Ovary (tissue), 3 donors: ENCODE results near the gene SPEG.

ENCODE experiments used
- POLR2A ChIP-seq: fragments of 450-650 bp; IDR thresholded peaks from one replicate; pipeline ENCODE4 v1.6.1; 2017; ENCODE audit warnings: antibody characterized with exemption, mild to moderate bottlenecking, moderate library complexity
- TF ChIP-seq, protein P1 (sequence below), 3 donors: fragments of 450-650 bp in 2 of 3; fragments of 200-600 bp in 1 of 3; IDR thresholded peaks; one replicate each; pipeline versions ENCODE4 v1.5.1 to v1.8.0; 2016 to 2022; ENCODE audit warnings: antibody characterized with exemption in 3 of 3, mild to moderate bottlenecking in 1 of 3
- donor health status: DM: no; HTN: no; CAD: no.

DNA sequence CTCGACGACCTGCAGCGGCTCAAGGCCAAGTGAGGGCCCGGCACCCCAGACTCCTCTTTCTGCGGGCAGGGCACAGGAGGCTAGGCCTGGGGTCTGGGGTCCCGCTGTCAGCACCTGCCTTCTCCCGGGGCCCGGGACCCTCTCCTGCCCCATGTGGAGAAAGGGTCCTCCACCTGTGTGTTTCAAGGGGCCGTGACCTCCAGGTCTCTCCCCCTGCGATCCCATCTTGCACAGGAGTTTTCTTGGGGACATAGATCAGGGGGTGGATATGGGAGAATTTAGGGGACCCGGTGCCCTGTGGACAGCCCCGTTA, 15.7 kb upstream of the SPEG start:
- TF ChIP-seq, protein P1, sequence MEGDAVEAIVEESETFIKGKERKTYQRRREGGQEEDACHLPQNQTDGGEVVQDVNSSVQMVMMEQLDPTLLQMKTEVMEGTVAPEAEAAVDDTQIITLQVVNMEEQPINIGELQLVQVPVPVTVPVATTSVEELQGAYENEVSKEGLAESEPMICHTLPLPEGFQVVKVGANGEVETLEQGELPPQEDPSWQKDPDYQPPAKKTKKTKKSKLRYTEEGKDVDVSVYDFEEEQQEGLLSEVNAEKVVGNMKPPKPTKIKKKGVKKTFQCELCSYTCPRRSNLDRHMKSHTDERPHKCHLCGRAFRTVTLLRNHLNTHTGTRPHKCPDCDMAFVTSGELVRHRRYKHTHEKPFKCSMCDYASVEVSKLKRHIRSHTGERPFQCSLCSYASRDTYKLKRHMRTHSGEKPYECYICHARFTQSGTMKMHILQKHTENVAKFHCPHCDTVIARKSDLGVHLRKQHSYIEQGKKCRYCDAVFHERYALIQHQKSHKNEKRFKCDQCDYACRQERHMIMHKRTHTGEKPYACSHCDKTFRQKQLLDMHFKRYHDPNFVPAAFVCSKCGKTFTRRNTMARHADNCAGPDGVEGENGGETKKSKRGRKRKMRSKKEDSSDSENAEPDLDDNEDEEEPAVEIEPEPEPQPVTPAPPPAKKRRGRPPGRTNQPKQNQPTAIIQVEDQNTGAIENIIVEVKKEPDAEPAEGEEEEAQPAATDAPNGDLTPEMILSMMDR (IDR thresholded peaks at IDR 0.05): no peak
- TF ChIP-seq POLR2A: no peak
